ENCODE measurements around the gene CPEB2. TPM values are rescaled to one million over a fixed set of nuclear protein-coding genes. Genes with fewer than 3 reads are reported as not detected.
A peak's percentile ranks its signal among the peaks of the same experiment; 100 is the strongest.

CPEB2 gene
- polyA plus RNA-seq, 4 donors, result 5.4 to 15.4 (median 8.3) TPM

- DNase-seq (peak; percentile 88 to 89), FAIRE-seq (no peak)
- Histone ChIP-seq H3K27me3 (ENCODE audit: control insufficient read depth in 3 of 3, insufficient read depth in 3 of 3, low read length in 3 of 3) (no peaks in the 10 kb centered on the region), H3K4me1 (ENCODE audit: control insufficient read depth in 3 of 3, insufficient read depth in 2 of 3, low read depth in 1 of 3, low read length in 2 of 3) (peaks cover 0 to 3% (median 0%) of the 10 kb centered on the region in 3 donors), H3K27ac (ENCODE audit: low read depth in 1 of 3, low read length in 2 of 3) (peak overlapping the region; percentile 97 to 100 (median 99)), H3K36me3 (ENCODE audit: control insufficient read depth in 3 of 3, insufficient read depth in 2 of 3, low read depth in 1 of 3, low read length in 3 of 3) (peaks cover 0 to 2% (median 0%) of the 10 kb centered on the region in 3 donors), H3K4me3 (ENCODE audit: low read depth in 1 of 3, low read length in 3 of 3) (peak overlapping the region; percentile 79 to 98 (median 85)), H3K9me3 (ENCODE audit: control insufficient read depth in 2 of 2, insufficient read depth in 1 of 2, low read depth in 1 of 2, low read length in 1 of 2) (no peaks in the 10 kb centered on the region)
- 0 to 1% (median 1%) methylated on average over 40 to 43 of the region's 43 CpGs for WGBS, 3 donors
Measured at GRCh38 chr4:15004739-15005301, 2.5 kb downstream of the CPEB2 start.

- DNase-seq (peak in 1 of 2 donors; percentile 17), FAIRE-seq (peak; percentile 19)
- Histone ChIP-seq H3K4me3 (ENCODE audit: low read depth in 1 of 3, low read length in 3 of 3) (peak overlapping the region in 2 of 3 donors; percentile 79 to 98), H3K4me1 (ENCODE audit: control insufficient read depth in 3 of 3, insufficient read depth in 2 of 3, low read depth in 1 of 3, low read length in 2 of 3) (peaks cover 0 to 5% (median 0%) of the 10 kb centered on the region in 3 donors), H3K27ac (ENCODE audit: low read depth in 1 of 3, low read length in 2 of 3) (peak overlapping the region; percentile 97 to 100 (median 99)), H3K9me3 (ENCODE audit: control insufficient read depth in 2 of 2, insufficient read depth in 1 of 2, low read depth in 1 of 2, low read length in 1 of 2) (no peaks in the 10 kb centered on the region), H3K36me3 (ENCODE audit: control insufficient read depth in 3 of 3, insufficient read depth in 2 of 3, low read depth in 1 of 3, low read length in 3 of 3) (peaks cover 0 to 2% (median 0%) of the 10 kb centered on the region in 3 donors), H3K27me3 (ENCODE audit: control insufficient read depth in 3 of 3, insufficient read depth in 3 of 3, low read length in 3 of 3) (no peaks in the 10 kb centered on the region)
- 9 to 34% (median 25%) methylated on average over 4 of the region's 4 CpGs for WGBS, 3 donors
Measured at GRCh38 chr4:15005474-15006115, 3.3 kb downstream of the CPEB2 start.

- Histone ChIP-seq H3K36me3 (ENCODE audit: control insufficient read depth in 3 of 3, insufficient read depth in 2 of 3, low read depth in 1 of 3, low read length in 3 of 3) (peaks cover 0 to 9% (median 4%) of the 10 kb centered on the region in 3 donors), H3K4me1 (ENCODE audit: control insufficient read depth in 3 of 3, insufficient read depth in 2 of 3, low read depth in 1 of 3, low read length in 2 of 3) (peaks cover 0 to 5% (median 0%) of the 10 kb centered on the region in 3 donors), H3K27me3 (ENCODE audit: control insufficient read depth in 3 of 3, insufficient read depth in 3 of 3, low read length in 3 of 3) (no peaks in the 10 kb centered on the region), H3K4me3 (ENCODE audit: low read depth in 1 of 3, low read length in 3 of 3) (no peak overlapping the region), H3K9me3 (ENCODE audit: control insufficient read depth in 2 of 2, insufficient read depth in 1 of 2, low read depth in 1 of 2, low read length in 1 of 2) (no peaks in the 10 kb centered on the region), H3K27ac (ENCODE audit: low read depth in 1 of 3, low read length in 2 of 3) (no peak overlapping the region)
- DNase-seq, result peak; percentile 6 to 27
- peak; percentile 33 for FAIRE-seq
- WGBS, 3 donors, result 27 to 48% (median 38%) methylated on average over 2 of the region's 2 CpGs
Measured at GRCh38 chr4:15006416-15007024, 4.2 kb downstream of the CPEB2 start.

GRCh38 chr4:15007201-15007600 is 4.9 kb downstream of the CPEB2 start:
- DNase-seq, result no peak
- peaks cover 2 to 10% (median 4%) of the 10 kb centered on the region in 3 donors for H3K36me3 ChIP-seq (ENCODE audit: control insufficient read depth in 3 of 3, insufficient read depth in 2 of 3, low read depth in 1 of 3, low read length in 3 of 3)
- peaks cover 0 to 5% (median 0%) of the 10 kb centered on the region in 3 donors for H3K4me1 ChIP-seq (ENCODE audit: control insufficient read depth in 3 of 3, insufficient read depth in 2 of 3, low read depth in 1 of 3, low read length in 2 of 3)
- 91 to 94% (median 91%) methylated on average over 6 of the region's 6 CpGs for WGBS, 3 donors
- no peak for FAIRE-seq
- H3K27ac ChIP-seq (ENCODE audit: low read depth in 1 of 3, low read length in 2 of 3), result no peak overlapping the region
- no peak overlapping the region for H3K4me3 ChIP-seq (ENCODE audit: low read depth in 1 of 3, low read length in 3 of 3)
- no peaks in the 10 kb centered on the region for H3K27me3 ChIP-seq (ENCODE audit: control insufficient read depth in 3 of 3, insufficient read depth in 3 of 3, low read length in 3 of 3)
- H3K9me3 ChIP-seq (ENCODE audit: control insufficient read depth in 2 of 2, insufficient read depth in 1 of 2, low read depth in 1 of 2, low read length in 1 of 2), result no peaks in the 10 kb centered on the region

- Histone ChIP-seq H3K27me3 (ENCODE audit: control insufficient read depth in 3 of 3, insufficient read depth in 3 of 3, low read length in 3 of 3) (no peaks in the 10 kb centered on the region), H3K9me3 (ENCODE audit: control insufficient read depth in 2 of 2, insufficient read depth in 1 of 2, low read depth in 1 of 2, low read length in 1 of 2) (no peaks in the 10 kb centered on the region), H3K4me1 (ENCODE audit: control insufficient read depth in 3 of 3, insufficient read depth in 2 of 3, low read depth in 1 of 3, low read length in 2 of 3) (peaks cover 0 to 5% (median 3%) of the 10 kb centered on the region in 3 donors), H3K27ac (ENCODE audit: low read depth in 1 of 3, low read length in 2 of 3) (no peak overlapping the region), H3K4me3 (ENCODE audit: low read depth in 1 of 3, low read length in 3 of 3) (no peak overlapping the region), H3K36me3 (ENCODE audit: control insufficient read depth in 3 of 3, insufficient read depth in 2 of 3, low read depth in 1 of 3, low read length in 3 of 3) (peaks cover 2 to 10% (median 4%) of the 10 kb centered on the region in 3 donors)
- FAIRE-seq (no peak), DNase-seq (peak in 1 of 2 donors; percentile 3)
Measured at GRCh38 chr4:15010038-15010585, 7.8 kb downstream of the CPEB2 start.

GRCh38 chr4:15011166-15011565 is 8.9 kb downstream of the CPEB2 start:
- 92 to 98% (median 96%) methylated on average over 9 of the region's 9 CpGs for WGBS, 3 donors
- DNase-seq (no peak), FAIRE-seq (no peak)
- H3K9me3 ChIP-seq (ENCODE audit: control insufficient read depth in 2 of 2, insufficient read depth in 1 of 2, low read depth in 1 of 2, low read length in 1 of 2), result no peaks in the 10 kb centered on the region
- H3K27ac ChIP-seq (ENCODE audit: low read depth in 1 of 3, low read length in 2 of 3), result no peak overlapping the region
- H3K27me3 ChIP-seq (ENCODE audit: control insufficient read depth in 3 of 3, insufficient read depth in 3 of 3, low read length in 3 of 3), result no peaks in the 10 kb centered on the region
- peaks cover 0 to 5% (median 3%) of the 10 kb centered on the region in 3 donors for H3K4me1 ChIP-seq (ENCODE audit: control insufficient read depth in 3 of 3, insufficient read depth in 2 of 3, low read depth in 1 of 3, low read length in 2 of 3)
- peaks cover 2 to 10% (median 6%) of the 10 kb centered on the region in 3 donors for H3K36me3 ChIP-seq (ENCODE audit: control insufficient read depth in 3 of 3, insufficient read depth in 2 of 3, low read depth in 1 of 3, low read length in 3 of 3)
- no peak overlapping the region for H3K4me3 ChIP-seq (ENCODE audit: low read depth in 1 of 3, low read length in 3 of 3)

- 80 to 89% (median 84%) methylated on average over 3 of the region's 3 CpGs for WGBS, 3 donors
- no peak for FAIRE-seq
Measured at GRCh38 chr4:15012017-15012788, 9.9 kb downstream of the CPEB2 start.

GRCh38 chr4:15013585-15013984 is 11.3 kb downstream of the CPEB2 start:
- FAIRE-seq (no peak), DNase-seq (peak in 1 of 2 donors; percentile 25)
- Histone ChIP-seq H3K4me1 (ENCODE audit: control insufficient read depth in 3 of 3, insufficient read depth in 2 of 3, low read depth in 1 of 3, low read length in 2 of 3) (peaks cover 0 to 8% (median 3%) of the 10 kb centered on the region in 3 donors), H3K27ac (ENCODE audit: low read depth in 1 of 3, low read length in 2 of 3) (peak overlapping the region in 1 of 3 donors; percentile 30), H3K9me3 (ENCODE audit: control insufficient read depth in 2 of 2, insufficient read depth in 1 of 2, low read depth in 1 of 2, low read length in 1 of 2) (no peaks in the 10 kb centered on the region), H3K4me3 (ENCODE audit: low read depth in 1 of 3, low read length in 3 of 3) (no peak overlapping the region), H3K27me3 (ENCODE audit: control insufficient read depth in 3 of 3, insufficient read depth in 3 of 3, low read length in 3 of 3) (no peaks in the 10 kb centered on the region), H3K36me3 (ENCODE audit: control insufficient read depth in 3 of 3, insufficient read depth in 2 of 3, low read depth in 1 of 3, low read length in 3 of 3) (peaks cover 2 to 8% (median 6%) of the 10 kb centered on the region in 3 donors)

More at GRCh38 chr4:15012017-15012788, 9.9 kb downstream of the CPEB2 start:
- no peaks in the 10 kb centered on the region for H3K27me3 ChIP-seq (ENCODE audit: control insufficient read depth in 3 of 3, insufficient read depth in 3 of 3, low read length in 3 of 3)
- no peak for DNase-seq
- no peak overlapping the region for H3K4me3 ChIP-seq (ENCODE audit: low read depth in 1 of 3, low read length in 3 of 3)
- H3K36me3 ChIP-seq (ENCODE audit: control insufficient read depth in 3 of 3, insufficient read depth in 2 of 3, low read depth in 1 of 3, low read length in 3 of 3), result peaks cover 2 to 10% (median 6%) of the 10 kb centered on the region in 3 donors
- no peaks in the 10 kb centered on the region for H3K9me3 ChIP-seq (ENCODE audit: control insufficient read depth in 2 of 2, insufficient read depth in 1 of 2, low read depth in 1 of 2, low read length in 1 of 2)
- no peak overlapping the region for H3K27ac ChIP-seq (ENCODE audit: low read depth in 1 of 3, low read length in 2 of 3)
- H3K4me1 ChIP-seq (ENCODE audit: control insufficient read depth in 3 of 3, insufficient read depth in 2 of 3, low read depth in 1 of 3, low read length in 2 of 3), result peaks cover 0 to 5% (median 3%) of the 10 kb centered on the region in 3 donors

Measured in small intestine (tissue), 7 donors.